DND-41 (cell line): ENCODE measurements around the gene AFF3.

Experiments used
- EZH2 ChIP-seq: IDR thresholded peaks from 3 replicates; pipeline ENCODE4 v1.6.1; 2012; ENCODE audit warnings: borderline replicate concordance, low read depth, mild to moderate bottlenecking, moderate library complexity, low read length, inconsistent platforms; ENCODE audit not compliant: severe bottlenecking
- TF ChIP-seq, protein P1 (sequence below): IDR thresholded peaks from 2 replicates; pipeline ENCODE4 v1.5.1; 2012; ENCODE audit warnings: borderline replicate concordance, low read length, moderate library complexity, mild to moderate bottlenecking; ENCODE audit not compliant: poor library complexity, severe bottlenecking; ENCODE audit errors: extremely low read depth

GRCh38 chr2:99834426-99834825, 308.0 kb downstream of the AFF3 start:
- TF ChIP-seq, protein P1, sequence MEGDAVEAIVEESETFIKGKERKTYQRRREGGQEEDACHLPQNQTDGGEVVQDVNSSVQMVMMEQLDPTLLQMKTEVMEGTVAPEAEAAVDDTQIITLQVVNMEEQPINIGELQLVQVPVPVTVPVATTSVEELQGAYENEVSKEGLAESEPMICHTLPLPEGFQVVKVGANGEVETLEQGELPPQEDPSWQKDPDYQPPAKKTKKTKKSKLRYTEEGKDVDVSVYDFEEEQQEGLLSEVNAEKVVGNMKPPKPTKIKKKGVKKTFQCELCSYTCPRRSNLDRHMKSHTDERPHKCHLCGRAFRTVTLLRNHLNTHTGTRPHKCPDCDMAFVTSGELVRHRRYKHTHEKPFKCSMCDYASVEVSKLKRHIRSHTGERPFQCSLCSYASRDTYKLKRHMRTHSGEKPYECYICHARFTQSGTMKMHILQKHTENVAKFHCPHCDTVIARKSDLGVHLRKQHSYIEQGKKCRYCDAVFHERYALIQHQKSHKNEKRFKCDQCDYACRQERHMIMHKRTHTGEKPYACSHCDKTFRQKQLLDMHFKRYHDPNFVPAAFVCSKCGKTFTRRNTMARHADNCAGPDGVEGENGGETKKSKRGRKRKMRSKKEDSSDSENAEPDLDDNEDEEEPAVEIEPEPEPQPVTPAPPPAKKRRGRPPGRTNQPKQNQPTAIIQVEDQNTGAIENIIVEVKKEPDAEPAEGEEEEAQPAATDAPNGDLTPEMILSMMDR, result no peak
- TF ChIP-seq EZH2, result no peak
